ENCODE data around the gene EFNA1.

GRCh38 chr1:155086128-155086741 lies 41.4 kb upstream of the EFNA1 start:
- TF ChIP-seq CTCF (IDR thresholded peaks at IDR 0.05): peak; percentile 95 to 99 (median 96)
- no peak for TF ChIP-seq POLR2A (IDR thresholded peaks at IDR 0.05)
